HTERT RPE-1 (cell line): ENCODE data around the gene SYT1.
"Not testable (repeated sequence)": the region's sequence is repeated elsewhere in the genome, so short reads cannot be mapped to it uniquely, and the experiment has no call there.

Experiments used
- in situ Hi-C: fragments of 300-500 bp; cut with MboI; formaldehyde crosslinking; loops from 4 replicates; pipeline ENCODE4 v1.14.3; 2020; ENCODE audit warnings: low sequenced_read_pairs

The SYT1 gene

GRCh38 chr12:79200176-79200575 is 335.6 kb downstream of the SYT1 start:
- in situ Hi-C loops: no loop called here

- in situ Hi-C loops: no loop called here
These were observed 338.6 kb downstream of the SYT1 start for GRCh38 chr12:79203058-79203647.

GRCh38 chr12:79206871-79207270 is 342.3 kb downstream of the SYT1 start:
- in situ Hi-C loops: no loop called here

GRCh38 chr12:79210403-79210802 is 345.8 kb downstream of the SYT1 start:
- in situ Hi-C loops: not testable (repeated sequence)

- in situ Hi-C loops: no loop called here
These were observed 352.7 kb downstream of the SYT1 start for GRCh38 chr12:79217306-79217705.

- in situ Hi-C loops: no loop called here
These were observed 358.6 kb downstream of the SYT1 start for GRCh38 chr12:79223210-79223609.

GRCh38 chr12:79223761-79224160 is 359.2 kb downstream of the SYT1 start:
- in situ Hi-C loops: no loop called here

- in situ Hi-C loops: no loop called here
These were observed 362.5 kb downstream of the SYT1 start for GRCh38 chr12:79227091-79227490.

- in situ Hi-C loops: no loop called here
These were observed 363.1 kb downstream of the SYT1 start for GRCh38 chr12:79227646-79228045.

- in situ Hi-C loops: no loop called here
These were observed 368.8 kb downstream of the SYT1 start for GRCh38 chr12:79233341-79233781.

GRCh38 chr12:79236920-79237319 is 372.3 kb downstream of the SYT1 start:
- in situ Hi-C loops: no loop called here

- in situ Hi-C loops: no loop called here
These were observed 373.7 kb downstream of the SYT1 start for GRCh38 chr12:79238246-79238645.

GRCh38 chr12:79247494-79247893 is 382.9 kb downstream of the SYT1 start:
- in situ Hi-C loops: no loop called here

- in situ Hi-C loops: no loop called here
These were observed 385.6 kb downstream of the SYT1 start for GRCh38 chr12:79250186-79250585.

GRCh38 chr12:79250960-79251755 is 386.6 kb downstream of the SYT1 start:
- in situ Hi-C loops: no loop called here

- in situ Hi-C loops: no loop called here
These were observed 387.9 kb downstream of the SYT1 start for GRCh38 chr12:79252358-79253075.

- in situ Hi-C loops: no loop called here
These were observed 390.7 kb downstream of the SYT1 start for GRCh38 chr12:79255288-79255687.

GRCh38 chr12:79260923-79261322 is 396.3 kb downstream of the SYT1 start:
- in situ Hi-C loops: no loop called here

- in situ Hi-C loops: no loop called here
These were observed 398.4 kb downstream of the SYT1 start for GRCh38 chr12:79262938-79263337.

GRCh38 chr12:79266343-79267144 is 402.0 kb downstream of the SYT1 start:
- in situ Hi-C loops: no loop called here

GRCh38 chr12:79267580-79267979 is 403.0 kb downstream of the SYT1 start:
- in situ Hi-C loops: no loop called here
